Astrocyte (in vitro differentiated cells and primary cell): Measurements from ENCODE around the gene CYP39A1. TPM values are rescaled to one million over a fixed set of nuclear protein-coding genes. Genes with fewer than 3 reads are reported as not detected.

Experiments used
- DNase-seq: peaks from one replicate; pipeline ENCODE4 v3.0.0-alpha.2; 2010; ENCODE audit warnings: low read depth
- FAIRE-seq: peaks from 2 replicates; lab custom pipeline; 2011; peaks lifted over from hg19 to GRCh38; lab: Jason Lieb, UNC
- H2AFZ ChIP-seq: 2 replicates; pipeline ENCODE4 v1.6.0; 2012; ENCODE audit warnings: low read depth, low read length, inconsistent platforms
- H3K27ac ChIP-seq: 2 replicates; pipeline ENCODE4 v1.5.1; 2011; ENCODE audit warnings: low read depth, low read length, inconsistent platforms
- H3K27me3 ChIP-seq: 2 replicates; pipeline ENCODE4 v1.6.0; 2011; ENCODE audit warnings: low read length, inconsistent platforms; ENCODE audit not compliant: insufficient read depth
- H3K36me3 ChIP-seq: 2 replicates; pipeline ENCODE4 v1.5.1; 2011; ENCODE audit warnings: low read length, inconsistent platforms; ENCODE audit not compliant: insufficient read depth
- H3K4me1 ChIP-seq: 2 replicates; pipeline ENCODE4 v1.5.1; 2011; ENCODE audit warnings: low read length, inconsistent platforms; ENCODE audit not compliant: insufficient read depth
- H3K4me2 ChIP-seq: 2 replicates; pipeline ENCODE4 v1.6.0; 2012; ENCODE audit warnings: low read length, inconsistent platforms
- H3K4me3 ChIP-seq: 2 replicates; pipeline ENCODE4 v1.5.1; 2011; ENCODE audit warnings: low read depth, mild to moderate bottlenecking, low read length, inconsistent platforms; ENCODE audit not compliant: insufficient read depth
- H3K79me2 ChIP-seq: 2 replicates; pipeline ENCODE4 v1.6.0; 2012; ENCODE audit warnings: mild to moderate bottlenecking, low read length, inconsistent platforms; ENCODE audit not compliant: insufficient read depth
- H3K9ac ChIP-seq: 2 replicates; pipeline ENCODE4 v1.6.0; 2012; ENCODE audit warnings: mild to moderate bottlenecking, low read length, inconsistent platforms
- H3K9me3 ChIP-seq: 2 replicates; pipeline ENCODE4 v1.5.1; 2012; ENCODE audit warnings: low read depth, mild to moderate bottlenecking, low read length, inconsistent platforms; ENCODE audit not compliant: insufficient read depth
- H4K20me1 ChIP-seq: 2 replicates; pipeline ENCODE4 v1.6.0; 2012; ENCODE audit warnings: low read length, inconsistent platforms; ENCODE audit not compliant: insufficient read depth
- H3K27ac Mint-ChIP-seq: one replicate; pipeline ENCODE4 v1.8.0; 2021; ENCODE audit warnings: mild to moderate bottlenecking, mixed read lengths; ENCODE audit not compliant: unreplicated experiment
- H3K27me3 Mint-ChIP-seq: one replicate; pipeline ENCODE4 v1.8.0; 2021; ENCODE audit warnings: low read depth, mixed read lengths; ENCODE audit not compliant: unreplicated experiment
- H3K36me3 Mint-ChIP-seq: one replicate; pipeline ENCODE4 v1.8.0; 2021; ENCODE audit warnings: low read depth, mixed read lengths; ENCODE audit not compliant: unreplicated experiment
- H3K4me1 Mint-ChIP-seq: one replicate; pipeline ENCODE4 v1.8.0; 2021; ENCODE audit warnings: low read depth, mixed read lengths; ENCODE audit not compliant: unreplicated experiment
- H3K4me3 Mint-ChIP-seq: one replicate; pipeline ENCODE4 v1.8.0; 2021; ENCODE audit warnings: mild to moderate bottlenecking, moderate library complexity, mixed read lengths; ENCODE audit not compliant: unreplicated experiment
- H3K9me3 Mint-ChIP-seq: one replicate; pipeline ENCODE4 v1.8.0; 2021; ENCODE audit warnings: mild to moderate bottlenecking, mixed read lengths; ENCODE audit not compliant: unreplicated experiment
- EZH2 ChIP-seq: IDR thresholded peaks from 2 replicates; pipeline ENCODE4 v1.6.1; 2012; ENCODE audit warnings: mild to moderate bottlenecking, low read length, inconsistent platforms; ENCODE audit not compliant: insufficient read depth
- total RNA-seq: library from RNA; stranded (reverse); gene quantifications from 2 replicates; pipeline ENCODE4 v1.2.1, GENCODE V29; 2021
- TF ChIP-seq, protein P1 (sequence below): IDR thresholded peaks from 2 replicates; pipeline ENCODE4 v1.5.1; 2011; ENCODE audit warnings: low read depth, mild to moderate bottlenecking, inconsistent platforms, low read length, moderate library complexity; ENCODE audit not compliant: insufficient read depth

The CYP39A1 gene
- total RNA-seq, 1 donor from 2014 or later: 0.84 TPM

DNA sequence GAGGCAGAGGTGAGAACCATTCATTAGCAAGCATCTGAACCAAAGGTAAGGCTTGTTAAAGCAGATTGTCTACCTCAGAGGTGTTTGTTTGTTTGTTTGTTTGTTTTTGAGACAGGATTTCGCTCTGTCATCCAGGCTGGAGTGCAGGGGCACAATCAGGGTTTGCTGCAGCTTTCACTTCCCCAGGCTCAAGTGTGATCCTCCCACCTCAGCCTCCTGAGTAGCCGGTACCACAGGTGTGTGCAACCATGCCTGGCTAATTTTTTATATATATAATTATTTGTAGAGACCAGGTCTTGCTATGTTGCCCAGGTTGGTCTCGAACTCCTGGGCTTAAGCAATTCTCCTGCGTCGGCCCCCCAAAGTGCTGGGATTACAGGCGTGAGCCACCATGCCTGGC, 17.2 kb downstream of the CYP39A1 start:
- H3K9ac ChIP-seq: no peak overlapping the region
- no peaks in the 10 kb centered on the region for H3K27me3 ChIP-seq
- no peaks in the 10 kb centered on the region for H3K9me3 Mint-ChIP-seq
- H3K27ac Mint-ChIP-seq: no peak overlapping the region
- no peak overlapping the region for H3K27ac ChIP-seq
- no peaks in the 10 kb centered on the region for H3K36me3 Mint-ChIP-seq
- no peaks in the 10 kb centered on the region for H3K36me3 ChIP-seq
- FAIRE-seq (no peak), DNase-seq (no peak)
- H3K9me3 ChIP-seq: no peaks in the 10 kb centered on the region
- no peak overlapping the region for H3K4me2 ChIP-seq
- H3K4me3 Mint-ChIP-seq: no peak overlapping the region
- no peak for TF ChIP-seq EZH2
- TF ChIP-seq, protein P1, sequence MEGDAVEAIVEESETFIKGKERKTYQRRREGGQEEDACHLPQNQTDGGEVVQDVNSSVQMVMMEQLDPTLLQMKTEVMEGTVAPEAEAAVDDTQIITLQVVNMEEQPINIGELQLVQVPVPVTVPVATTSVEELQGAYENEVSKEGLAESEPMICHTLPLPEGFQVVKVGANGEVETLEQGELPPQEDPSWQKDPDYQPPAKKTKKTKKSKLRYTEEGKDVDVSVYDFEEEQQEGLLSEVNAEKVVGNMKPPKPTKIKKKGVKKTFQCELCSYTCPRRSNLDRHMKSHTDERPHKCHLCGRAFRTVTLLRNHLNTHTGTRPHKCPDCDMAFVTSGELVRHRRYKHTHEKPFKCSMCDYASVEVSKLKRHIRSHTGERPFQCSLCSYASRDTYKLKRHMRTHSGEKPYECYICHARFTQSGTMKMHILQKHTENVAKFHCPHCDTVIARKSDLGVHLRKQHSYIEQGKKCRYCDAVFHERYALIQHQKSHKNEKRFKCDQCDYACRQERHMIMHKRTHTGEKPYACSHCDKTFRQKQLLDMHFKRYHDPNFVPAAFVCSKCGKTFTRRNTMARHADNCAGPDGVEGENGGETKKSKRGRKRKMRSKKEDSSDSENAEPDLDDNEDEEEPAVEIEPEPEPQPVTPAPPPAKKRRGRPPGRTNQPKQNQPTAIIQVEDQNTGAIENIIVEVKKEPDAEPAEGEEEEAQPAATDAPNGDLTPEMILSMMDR: no peak
- H3K4me3 ChIP-seq: no peak overlapping the region
- no peak overlapping the region for H2AFZ ChIP-seq
- no peaks in the 10 kb centered on the region for H3K79me2 ChIP-seq
- peaks cover 3% of the 10 kb centered on the region for H3K4me1 Mint-ChIP-seq
- no peaks in the 10 kb centered on the region for H3K4me1 ChIP-seq
- no peaks in the 10 kb centered on the region for H4K20me1 ChIP-seq
- H3K27me3 Mint-ChIP-seq: no peaks in the 10 kb centered on the region

DNA sequence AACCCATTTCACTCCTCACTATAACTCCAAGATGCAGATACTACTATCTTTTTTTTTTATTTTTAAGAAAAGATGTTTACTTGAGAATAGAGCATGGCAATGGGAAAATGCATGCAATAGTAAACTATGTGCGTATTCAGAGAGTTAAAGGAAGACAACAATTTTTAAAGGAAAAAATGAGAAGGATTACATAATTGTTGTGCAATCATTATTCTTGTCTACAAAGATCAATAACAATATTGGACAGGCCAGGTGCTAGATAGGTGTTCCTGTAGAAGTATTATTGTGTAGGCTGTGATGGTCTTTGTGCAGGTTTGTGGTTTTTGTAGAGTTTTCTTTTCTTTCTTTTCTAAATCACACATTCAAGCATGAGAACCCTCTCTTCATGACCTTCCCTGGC, 20.6 kb downstream of the CYP39A1 start:
- Histone ChIP-seq H2AFZ (no peak overlapping the region), H3K36me3 (no peaks in the 10 kb centered on the region), H3K9me3 (no peaks in the 10 kb centered on the region), H3K27me3 (no peaks in the 10 kb centered on the region), H3K27ac (no peak overlapping the region), H3K9ac (no peak overlapping the region), H3K4me2 (no peak overlapping the region), H3K4me1 (no peaks in the 10 kb centered on the region), H4K20me1 (no peaks in the 10 kb centered on the region), H3K79me2 (no peaks in the 10 kb centered on the region), H3K4me3 (no peak overlapping the region)
- Mint-ChIP-seq H3K36me3 (no peaks in the 10 kb centered on the region), H3K27ac (no peak overlapping the region), H3K4me1 (no peaks in the 10 kb centered on the region), H3K9me3 (no peaks in the 10 kb centered on the region), H3K4me3 (no peak overlapping the region), H3K27me3 (no peaks in the 10 kb centered on the region)
- DNase-seq: no peak
- FAIRE-seq: no peak
- TF ChIP-seq, protein P1: no peak

DNA sequence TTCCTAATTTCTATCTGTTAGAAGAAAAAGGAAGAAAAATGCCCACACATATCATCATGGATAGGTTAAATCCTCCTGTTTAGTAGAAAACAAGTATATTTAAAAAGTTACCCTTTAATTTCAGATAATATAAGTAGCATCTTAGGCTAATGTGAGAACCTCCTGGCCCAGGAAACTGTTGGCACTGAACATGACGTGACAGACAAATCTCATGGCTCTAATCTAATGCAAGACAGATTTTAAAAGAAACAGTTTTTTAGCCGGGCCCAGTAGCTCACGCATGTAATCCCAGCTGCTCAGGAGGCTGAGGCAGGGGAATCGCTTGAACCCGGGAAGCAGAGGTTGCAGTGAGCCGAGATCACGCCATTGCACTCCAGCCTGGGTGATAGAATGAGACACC, 22.9 kb downstream of the CYP39A1 start:
- H3K27ac ChIP-seq: no peak overlapping the region
- DNase-seq (no peak), FAIRE-seq (no peak)
- H3K4me3 Mint-ChIP-seq: no peak overlapping the region
- no peaks in the 10 kb centered on the region for H3K27me3 Mint-ChIP-seq
- no peaks in the 10 kb centered on the region for H3K9me3 ChIP-seq
- TF ChIP-seq, protein P1: no peak
- no peak for TF ChIP-seq EZH2
- no peaks in the 10 kb centered on the region for H3K36me3 Mint-ChIP-seq
- H2AFZ ChIP-seq: no peak overlapping the region
- no peaks in the 10 kb centered on the region for H3K4me1 Mint-ChIP-seq
- H3K9me3 Mint-ChIP-seq: no peaks in the 10 kb centered on the region
- H4K20me1 ChIP-seq: no peaks in the 10 kb centered on the region
- H3K79me2 ChIP-seq: no peaks in the 10 kb centered on the region
- no peak overlapping the region for H3K4me2 ChIP-seq
- H3K36me3 ChIP-seq: no peaks in the 10 kb centered on the region
- no peak overlapping the region for H3K4me3 ChIP-seq
- no peaks in the 10 kb centered on the region for H3K4me1 ChIP-seq
- H3K27ac Mint-ChIP-seq: no peak overlapping the region
- H3K9ac ChIP-seq: no peak overlapping the region
- H3K27me3 ChIP-seq: no peaks in the 10 kb centered on the region
